OCI-LY7 (cell line): ENCODE measurements around the gene APOC3. TPM values are rescaled to one million over a fixed set of nuclear protein-coding genes. Genes with fewer than 3 reads are reported as not detected.

ENCODE experiments used
- BruUV-seq: library from RNA; stranded (reverse); fragments of 400-500 nt; replicated peaks from 2 replicates; lab custom pipeline; 2021; lab: Mats Ljungman, UMichigan
- CTCF ChIA-PET: fragments of 300-600 bp; sonication (Branson Sonifier 250); formaldehyde crosslinking; loops from one replicate; lab custom pipeline; 2022; ENCODE audit warnings: antibody characterized with exemption; ENCODE audit not compliant: unreplicated experiment; lab: Charles Lee
- POLR2A ChIA-PET: fragments of 300-600 bp; sonication (Branson Sonifier 250); formaldehyde crosslinking; loops from one replicate; lab custom pipeline; 2022; ENCODE audit warnings: antibody characterized with exemption; lab: Charles Lee
- DNase-seq: peaks from one replicate; pipeline ENCODE4 v3.0.0-alpha.2; 2015; ENCODE audit warnings: low spot score
- H2AFZ ChIP-seq: fragments of 200-600 bp; sonication (generic), shearing (Covaris generic); 2 replicates; pipeline ENCODE4 v1.6.1; 2014; ENCODE audit warnings: mild to moderate bottlenecking, antibody characterized with exemption, low read length, moderate library complexity
- H3K27ac ChIP-seq: fragments of 200-600 bp; sonication (generic); 2 replicates; pipeline ENCODE4 v1.5.1; 2014; ENCODE audit warnings: mixed run types, low read depth, mild to moderate bottlenecking, moderate library complexity, low read length, inconsistent platforms; ENCODE audit not compliant: poor library complexity, severe bottlenecking
- H3K36me3 ChIP-seq: fragments of 200-600 bp; sonication (generic); 2 replicates; pipeline ENCODE4 v1.6.1; 2014; ENCODE audit warnings: mild to moderate bottlenecking, antibody characterized with exemption, low read length, moderate library complexity, mixed read lengths; ENCODE audit not compliant: insufficient read depth
- H3K4me1 ChIP-seq: fragments of 200-600 bp; sonication (generic); 2 replicates; pipeline ENCODE4 v1.5.1; 2014; ENCODE audit warnings: mild to moderate bottlenecking, low read length; ENCODE audit not compliant: insufficient read depth, poor library complexity, severe bottlenecking
- H3K4me2 ChIP-seq: fragments of 200-600 bp; sonication (generic); 2 replicates; pipeline ENCODE4 v1.6.1; 2014; ENCODE audit warnings: mild to moderate bottlenecking, low read length
- H3K4me3 ChIP-seq: fragments of 200-600 bp; sonication (generic); 2 replicates; pipeline ENCODE4 v1.5.1; 2014; ENCODE audit warnings: mild to moderate bottlenecking, low read depth, low read length; ENCODE audit not compliant: poor library complexity, severe bottlenecking
- H3K79me2 ChIP-seq: fragments of 200-600 bp; sonication (generic); 2 replicates; pipeline ENCODE4 v1.6.1; 2016; ENCODE audit warnings: low read depth, mild to moderate bottlenecking, low read length, moderate library complexity, mixed read lengths; ENCODE audit not compliant: insufficient read depth
- H3K9me2 ChIP-seq: fragments of 200-600 bp; sonication (generic); 2 replicates; pipeline ENCODE4 v1.6.1; 2016; ENCODE audit warnings: mild to moderate bottlenecking, low read length, mixed read lengths; ENCODE audit not compliant: insufficient read depth
- H3K9me3 ChIP-seq: fragments of 200-600 bp; sonication (generic); 2 replicates; pipeline ENCODE4 v1.6.1; 2014; ENCODE audit warnings: mild to moderate bottlenecking, mixed run types, low read length, mixed read lengths
- H4K20me1 ChIP-seq: fragments of 200-600 bp; sonication (generic); 2 replicates; pipeline ENCODE4 v1.6.1; 2014; ENCODE audit warnings: mild to moderate bottlenecking, antibody characterized with exemption, low read length, moderate library complexity, mixed read lengths; ENCODE audit not compliant: insufficient read depth
- CTCF ChIP-seq: fragments of 200-600 bp; sonication (generic); conservative IDR thresholded peaks from 2 replicates; pipeline ENCODE4 v1.5.1; 2014; ENCODE audit warnings: mild to moderate bottlenecking, antibody characterized with exemption, low read length, moderate library complexity, mixed read lengths
- EZH2phosphoT487 ChIP-seq: fragments of 200-600 bp; sonication (generic); IDR thresholded peaks from 2 replicates; pipeline ENCODE4 v1.6.1; 2018; ENCODE audit warnings: low read depth, borderline replicate concordance, mild to moderate bottlenecking, mixed run types, antibody characterized with exemption, low read length, moderate library complexity, mixed read lengths
- intact Hi-C: fragments of 100-400 bp; cut with micrococcal nuclease; formaldehyde crosslinking; loops from one replicate; pipeline ENCODE4 v1.10.0; 2022; ENCODE audit not compliant: unreplicated experiment
- total RNA-seq, 2 experiments: library from RNA; depleted of rRNA in 1 of 2; stranded (reverse); fragments of >200 nt in 1 of 2; shearing (Covaris generic) in 1 of 2; gene quantifications; 2 replicates each; pipeline ENCODE4 v1.2.3, GENCODE V29; 2014 to 2022

APOC3 gene
- total RNA-seq, 2 experiments from 2014 or later = not detected

DNA sequence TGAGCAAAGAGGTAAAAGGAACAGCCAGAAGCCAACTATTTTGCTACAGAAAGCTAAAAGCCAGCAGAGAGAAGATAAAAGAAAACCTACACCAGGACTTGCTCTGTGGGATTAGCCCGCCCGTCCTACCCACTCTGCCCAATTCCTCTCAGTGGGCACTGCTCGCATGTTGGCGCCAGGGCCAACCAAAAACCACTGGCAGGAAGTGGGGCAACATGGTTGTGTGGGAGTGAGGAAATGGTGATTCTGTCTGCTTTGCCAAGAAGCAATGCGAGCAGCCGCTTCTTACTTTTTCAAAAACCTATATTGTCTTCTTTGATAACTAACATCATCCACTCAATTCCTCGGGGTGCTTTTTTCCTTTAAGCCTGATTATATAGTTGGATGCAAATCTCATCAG, 21.9 kb downstream of the APOC3 start:
- Histone ChIP-seq H3K4me3 (no peak overlapping the region), H4K20me1 (no peaks in the 10 kb centered on the region), H2AFZ (no peak overlapping the region), H3K4me1 (peaks cover 28% of the 10 kb centered on the region), H3K36me3 (peaks cover 75% of the 10 kb centered on the region), H3K27ac (no peak overlapping the region), H3K79me2 (no peaks in the 10 kb centered on the region), H3K9me3 (no peaks in the 10 kb centered on the region), H3K9me2 (no peaks in the 10 kb centered on the region), H3K4me2 (no peak overlapping the region)
- ChIA-PET CTCF (interaction anchor here (1.0 kb wide), 1 partner anchor 15 kb away, joined by 3 read pairs; no protein-coding TSS in a partner anchor), POLR2A (interaction anchor here (1.2 to 1.3 kb wide), 2 partner anchors 9 to 16 kb away, joined by 3 read pairs; no protein-coding TSS in a partner anchor)
- no TSS peak for BruUV-seq
- DNase-seq = no peak
- intact Hi-C loops = no loop called here
- TF ChIP-seq EZH2phosphoT487 = no peak
- no peak for TF ChIP-seq CTCF

GRCh38 chr11:116852261-116853031, 22.7 kb downstream of the APOC3 start:
- no peak overlapping the region for H3K27ac ChIP-seq
- intact Hi-C loops = no loop called here
- no peaks in the 10 kb centered on the region for H3K79me2 ChIP-seq
- DNase-seq = no peak
- ChIA-PET CTCF (interaction anchor here (1.0 kb wide), 2 partner anchors 13 to 14 kb away, joined by 3 read pairs; no protein-coding TSS in a partner anchor), POLR2A (interaction anchor here (1.2 to 1.4 kb wide), 3 partner anchors 9 to 17 kb away, joined by 3 to 4 read pairs (median 3); no protein-coding TSS in a partner anchor)
- no peak overlapping the region for H2AFZ ChIP-seq
- H3K9me3 ChIP-seq = no peaks in the 10 kb centered on the region
- H4K20me1 ChIP-seq = no peaks in the 10 kb centered on the region
- no TSS peak for BruUV-seq
- no peaks in the 10 kb centered on the region for H3K9me2 ChIP-seq
- TF ChIP-seq CTCF (no peak), EZH2phosphoT487 (no peak)
- peaks cover 28% of the 10 kb centered on the region for H3K4me1 ChIP-seq
- H3K36me3 ChIP-seq = peaks cover 75% of the 10 kb centered on the region
- H3K4me3 ChIP-seq = no peak overlapping the region
- H3K4me2 ChIP-seq = 0 out of 2 replicates have a peak overlapping the region, but pooled peaks have one; percentile 43
